Stomach (tissue), 9 donors: Measurements from ENCODE around the gene CSRNP2. TPM values are rescaled to one million over a fixed set of nuclear protein-coding genes. Genes with fewer than 3 reads are reported as not detected.

Experiments used
- DNase-seq, 2 donors: peaks; one replicate each; pipeline versions ENCODE4 v3.0.0 to v3.0.0-alpha.2; 2013 to 2019
- H3K27ac ChIP-seq, 5 donors: fragments of 200-600 bp in 4 of 5; sonication (generic) in 4 of 5; one replicate each; pipeline ENCODE4 v1.5.1; 2013 to 2019; ENCODE audit warnings: mild to moderate bottlenecking in 1 of 5, moderate library complexity in 1 of 5
- H3K27me3 ChIP-seq, 3 donors: fragments of 200-600 bp; sonication (generic); one replicate each; pipeline ENCODE4 v1.5.1; 2017 to 2019; ENCODE audit warnings: mixed run types in 1 of 3
- H3K36me3 ChIP-seq, 4 donors: fragments of 200-600 bp; sonication (generic); 1 replicate in 3 of 4; 2 replicates in 1 of 4; pipeline ENCODE4 v1.5.1; 2016 to 2019
- H3K4me1 ChIP-seq, 4 donors: fragments of 200-600 bp; sonication (generic); one replicate each; pipeline ENCODE4 v1.5.1; 2016 to 2019
- H3K4me3 ChIP-seq, 4 donors: fragments of 200-600 bp; sonication (generic) in 3 of 4; one replicate each; pipeline ENCODE4 v1.5.1; 2016 to 2019; ENCODE audit warnings: mild to moderate bottlenecking in 1 of 4
- H3K9me3 ChIP-seq, 4 donors: fragments of 200-600 bp; sonication (generic); one replicate each; pipeline ENCODE4 v1.5.1; 2016 to 2019
- CTCF ChIP-seq, 7 experiments: fragments of 450-650 bp in 4 of 7; fragments of 200-600 bp in 3 of 7; sonication (generic) in 3 of 7; IDR thresholded peaks; one replicate each; pipeline ENCODE4 v1.5.1; 2016 to 2019; ENCODE audit warnings: antibody characterized with exemption in 7 of 7, control low read depth in 2 of 7, mild to moderate bottlenecking in 1 of 7
- EP300 ChIP-seq: sonication (generic); formaldehyde crosslinking; IDR thresholded peaks from one replicate; pipeline ENCODE4 v1.6.1; 2017; ENCODE audit warnings: antibody characterized with exemption
- POLR2A ChIP-seq, 4 donors: fragments of 450-650 bp; IDR thresholded peaks; one replicate each; pipeline ENCODE4 v1.6.1; 2016; ENCODE audit warnings: antibody characterized with exemption in 4 of 4, control low read depth in 2 of 4, mild to moderate bottlenecking in 1 of 4, moderate library complexity in 1 of 4
- POLR2AphosphoS5 ChIP-seq, 3 donors: sonication (generic); formaldehyde crosslinking; IDR thresholded peaks; one replicate each; pipeline ENCODE4 v1.6.1; 2016; ENCODE audit warnings: antibody characterized with exemption in 3 of 3
- WGBS, 5 donors: extraction: QIAGEN DNeasy Blood & Tissue Kit in 3 of 5; methylation state at CpG; one replicate each; pipeline versions ENCODE4 v1.1.5 to v1.1.7; 2013 to 2018; 5-methylcytosine and 5-hydroxymethylcytosine counted together
- intact Hi-C: fragments of 100-400 bp; cut with DNase I; formaldehyde crosslinking; loops from one replicate; pipeline ENCODE4 v1.15.1; 2023; ENCODE audit warnings: low total_unique reads
- polyA plus RNA-seq, 3 donors: library from polyadenylated mRNA; stranded (reverse); fragments of 200-250 nt; gene quantifications; one replicate each; pipeline ENCODE4 v1.2.3, GENCODE V29; 2013
- total RNA-seq, 5 donors: library from RNA; depleted of rRNA; stranded (reverse); fragments of >200 nt; gene quantifications; one replicate each; pipeline versions ENCODE4 v1.1.0 to v1.2.3, GENCODE V29; 2014 to 2016
- donor health status: healthy with polysubstance abuse.
- donor health status: Bipolar disorder and iron deficiency.
- donor health status: healthy.

The CSRNP2 gene
- total and polyA plus RNA-seq, 8 donors = 6.0 to 117 (median 15.2) TPM

GRCh38 chr12:51036279-51036678 lies 47.1 kb downstream of the CSRNP2 start:
- WGBS, 5 donors = 49 to 74% (median 65%) methylated on average over 3 of the region's 3 CpGs
- no peaks in the 10 kb centered on the region for H3K36me3 ChIP-seq
- DNase-seq = peak in 1 of 2 donors; percentile 32
- intact Hi-C loops = no loop called here
- H3K9me3 ChIP-seq = no peaks in the 10 kb centered on the region
- H3K4me3 ChIP-seq = no peak overlapping the region
- H3K27ac ChIP-seq = no peak overlapping the region
- TF ChIP-seq POLR2AphosphoS5 (IDR thresholded peaks at IDR 0.05) (no peak), POLR2A (IDR thresholded peaks at IDR 0.05) (no peak), EP300 (no peak), CTCF (IDR thresholded peaks at IDR 0.05) (no peak)
- H3K27me3 ChIP-seq = no peaks in the 10 kb centered on the region
- no peaks in the 10 kb centered on the region for H3K4me1 ChIP-seq

- no peaks in the 10 kb centered on the region for H3K4me1 ChIP-seq
- intact Hi-C loops = no loop called here
- no peaks in the 10 kb centered on the region for H3K36me3 ChIP-seq
- H3K27me3 ChIP-seq = no peaks in the 10 kb centered on the region
- WGBS, 5 donors = 85 to 97% (median 95%) methylated on average over 4 of the region's 4 CpGs
- DNase-seq = no peak
- H3K27ac ChIP-seq = no peak overlapping the region
- TF ChIP-seq POLR2AphosphoS5 (IDR thresholded peaks at IDR 0.05) (no peak), EP300 (no peak), POLR2A (IDR thresholded peaks at IDR 0.05) (no peak), CTCF (IDR thresholded peaks at IDR 0.05) (no peak)
- no peaks in the 10 kb centered on the region for H3K9me3 ChIP-seq
- no peak overlapping the region for H3K4me3 ChIP-seq
These were observed 49.8 kb downstream of the CSRNP2 start for GRCh38 chr12:51033457-51034089.

GRCh38 chr12:51033048-51033447 lies 50.3 kb downstream of the CSRNP2 start:
- 73 to 86% (median 84%) methylated on average over 2 of the region's 2 CpGs for WGBS, 5 donors
- Histone ChIP-seq H3K4me3 (no peak overlapping the region), H3K36me3 (no peaks in the 10 kb centered on the region), H3K4me1 (peaks cover 0 to 5% (median 0%) of the 10 kb centered on the region in 4 donors), H3K9me3 (no peaks in the 10 kb centered on the region), H3K27ac (no peak overlapping the region), H3K27me3 (no peaks in the 10 kb centered on the region)
- TF ChIP-seq POLR2AphosphoS5 (IDR thresholded peaks at IDR 0.05) (no peak), EP300 (no peak), POLR2A (IDR thresholded peaks at IDR 0.05) (no peak), CTCF (IDR thresholded peaks at IDR 0.05) (no peak)
- DNase-seq = no peak
- intact Hi-C loops = no loop called here

GRCh38 chr12:51028813-51029150 lies 54.6 kb downstream of the CSRNP2 start:
- intact Hi-C loops = no loop called here
- TF ChIP-seq CTCF (IDR thresholded peaks at IDR 0.05) = no peak
- no peak for TF ChIP-seq EP300
- TF ChIP-seq POLR2A (IDR thresholded peaks at IDR 0.05) = no peak
- TF ChIP-seq POLR2AphosphoS5 (IDR thresholded peaks at IDR 0.05) = no peak

More at GRCh38 chr12:51028813-51029150, 54.6 kb downstream of the CSRNP2 start:
- no peaks in the 10 kb centered on the region for H3K27me3 ChIP-seq
- 37 to 53% (median 43%) methylated on average over 5 of the region's 5 CpGs for WGBS, 5 donors
- no peaks in the 10 kb centered on the region for H3K9me3 ChIP-seq
- H3K4me3 ChIP-seq = no peak overlapping the region
- no peaks in the 10 kb centered on the region for H3K36me3 ChIP-seq
- no peak overlapping the region for H3K27ac ChIP-seq
- no peak for DNase-seq
- peaks cover 6 to 33% (median 12%) of the 10 kb centered on the region in 4 donors for H3K4me1 ChIP-seq
